Gastrocnemius medialis (tissue), 4 donors: Measurements from ENCODE around the gene BCL11B.

ENCODE experiments used
- CTCF ChIP-seq, 5 experiments: fragments of 450-650 bp in 3 of 5; fragments of 200-600 bp in 2 of 5; sonication (generic) in 2 of 5; IDR thresholded peaks in 4 of 5; conservative IDR thresholded peaks in 1 of 5; 1 replicate in 4 of 5; 2 replicates in 1 of 5; pipeline ENCODE4 v1.5.1; 2016 to 2019; ENCODE audit warnings: antibody characterized with exemption in 5 of 5, mild to moderate bottlenecking in 3 of 5, moderate library complexity in 3 of 5
- POLR2A ChIP-seq, 2 donors: fragments of 450-650 bp; IDR thresholded peaks; one replicate each; pipeline ENCODE4 v1.6.1; 2017; ENCODE audit warnings: antibody characterized with exemption in 2 of 2, mild to moderate bottlenecking in 2 of 2, moderate library complexity in 2 of 2

DNA sequence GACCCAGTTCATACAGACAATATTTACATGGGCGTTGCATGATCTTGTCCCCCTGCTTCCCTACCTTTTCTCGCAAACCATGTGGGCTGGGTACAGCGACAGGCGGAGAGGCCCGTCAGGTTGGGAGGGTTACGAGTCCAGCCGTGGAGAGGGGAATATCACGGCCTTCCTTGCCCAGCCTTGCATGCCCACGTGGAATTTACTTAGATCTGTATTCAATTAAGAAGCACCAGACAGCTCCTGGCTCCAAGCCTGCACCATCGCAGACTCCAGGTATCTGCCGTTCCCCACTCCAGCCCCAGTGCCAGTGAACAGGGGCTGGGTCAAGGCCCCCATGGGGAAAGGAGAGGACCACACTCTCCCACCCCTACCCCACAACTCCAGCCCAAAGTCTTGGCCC lies 29.8 kb downstream of the BCL11B start:
- no peak for TF ChIP-seq CTCF (IDR thresholded peaks at IDR 0.05 in 4 of 5, conservative IDR thresholded peaks at IDR 0.05 in 1 of 5)
- TF ChIP-seq POLR2A (IDR thresholded peaks at IDR 0.05): no peak
